ENCODE measurements around the gene ARL2. TPM values are rescaled to one million over a fixed set of nuclear protein-coding genes. Genes with fewer than 3 reads are reported as not detected.

The ARL2 gene
- total RNA-seq, 1 experiment from 2014 or later, result 107 TPM

- no peaks in the 10 kb centered on the region for H3K9me3 ChIP-seq (ENCODE audit: low read length)
- no peaks in the 10 kb centered on the region for H3K79me2 ChIP-seq (ENCODE audit: low read length)
- ATAC-seq (peak; percentile 83), DNase-seq (peak; percentile 91)
- ChIA-PET POLR2A (ENCODE audit: unreplicated experiment) (interaction anchor here (0.6 kb wide), 2 partner anchors 28 to 153 kb away, joined by 5 to 18 read pairs; partner anchors contain the start of genes BATF2, FAU and MRPL49), CTCF (interaction anchor here (0.6 kb wide), 2 partner anchors 41 to 43 kb away, joined by 3 read pairs; no protein-coding TSS in a partner anchor)
- peak overlapping the region; percentile 65 for H3K27ac ChIP-seq (ENCODE audit: low read length)
- no peak overlapping the region for H3K9ac ChIP-seq (ENCODE audit: low read length)
- H3K4me2 ChIP-seq (ENCODE audit: low read length), result peak overlapping the region; percentile 37
- no peaks in the 10 kb centered on the region for H3K27me3 ChIP-seq (ENCODE audit: low read length)
- H3K9me2 ChIP-seq (replicated peaks; ENCODE audit: low read length), result no peaks in the 10 kb centered on the region
- no peaks in the 10 kb centered on the region for H4K20me1 ChIP-seq (ENCODE audit: low read length)
- intact Hi-C loops (cut with micrococcal nuclease), result loop anchor here (2.0 kb wide), 1 partner anchor 38 kb away; no protein-coding TSS in a partner anchor
- TF ChIP-seq EZH2phosphoT487 (IDR thresholded peaks at IDR 0.05; ENCODE audit: borderline replicate concordance, low read length) (no peak), EZH2 (IDR thresholded peaks at IDR 0.05; ENCODE audit: low read length, unreplicated experiment) (no peak)
- H3K4me1 ChIP-seq (ENCODE audit: insufficient read depth, low read length), result peaks cover 24% of the 10 kb centered on the region
- H2AFZ ChIP-seq (ENCODE audit: low read length), result peak overlapping the region; percentile 16; the same call in 1 of the 2 replicates
- no peaks in the 10 kb centered on the region for H3K36me3 ChIP-seq (ENCODE audit: low read depth, low read length)
- BruUV-seq (replicated peaks), result no TSS peak
- H3K4me3 ChIP-seq (ENCODE audit: low read length), result no peak overlapping the region
- peaks cover 9% of the 10 kb centered on the region for H3F3A ChIP-seq (ENCODE audit: low read length, unreplicated experiment)
Measured at GRCh38 chr11:64969209-64969608, 44.8 kb upstream of the ARL2 start.

GRCh38 chr11:64970731-64971151, 43.2 kb upstream of the ARL2 start:
- Histone ChIP-seq H3K4me2 (ENCODE audit: low read length) (peak overlapping the region; percentile 32), H4K20me1 (ENCODE audit: low read length) (no peaks in the 10 kb centered on the region), H3F3A (ENCODE audit: low read length, unreplicated experiment) (peaks cover 9% of the 10 kb centered on the region), H3K4me1 (ENCODE audit: insufficient read depth, low read length) (peaks cover 24% of the 10 kb centered on the region), H3K27ac (ENCODE audit: low read length) (peak overlapping the region; percentile 44), H3K9ac (ENCODE audit: low read length) (no peak overlapping the region), H3K79me2 (ENCODE audit: low read length) (no peaks in the 10 kb centered on the region), H3K9me2 (replicated peaks; ENCODE audit: low read length) (no peaks in the 10 kb centered on the region), H3K36me3 (ENCODE audit: low read depth, low read length) (no peaks in the 10 kb centered on the region), H3K9me3 (ENCODE audit: low read length) (no peaks in the 10 kb centered on the region), H3K4me3 (ENCODE audit: low read length) (no peak overlapping the region), H2AFZ (ENCODE audit: low read length) (no peak overlapping the region), H3K27me3 (ENCODE audit: low read length) (no peaks in the 10 kb centered on the region)
- BruUV-seq (replicated peaks), result TSS peak; percentile 24
- no peak for TF ChIP-seq CTCF (conservative IDR thresholded peaks at IDR 0.05; ENCODE audit: low read depth, low read length)
- TF ChIP-seq EZH2phosphoT487 (IDR thresholded peaks at IDR 0.05; ENCODE audit: borderline replicate concordance, low read length), result no peak
- TF ChIP-seq EZH2 (IDR thresholded peaks at IDR 0.05; ENCODE audit: low read length, unreplicated experiment), result no peak
- intact Hi-C loops (cut with micrococcal nuclease), result loop anchor here (5.0 kb wide), 1 partner anchor 53 kb away; the partner anchor contains the start of gene ATG2A
- ChIA-PET POLR2A (ENCODE audit: unreplicated experiment) (no interaction called here), CTCF (no interaction called here)
- peak; percentile 95 for DNase-seq
- peak; percentile 83 for ATAC-seq

GRCh38 chr11:64971421-64972233, 42.3 kb upstream of the ARL2 start, which contains the start of gene MAJIN:
TSS of gene MAJIN (minus strand) at chr11:64972108. CDS start at chr11:64959405, 12,703 bp downstream.
- Histone ChIP-seq H3K4me2 (ENCODE audit: low read length) (peak within 1 kb of the TSS; percentile 32), H3K4me1 (ENCODE audit: insufficient read depth, low read length) (peaks cover 24% of the 10 kb centered on the region), H3K27ac (ENCODE audit: low read length) (peak within 1 kb of the TSS; percentile 44), H3K9me2 (replicated peaks; ENCODE audit: low read length) (no peaks in the 10 kb centered on the region), H3F3A (ENCODE audit: low read length, unreplicated experiment) (peaks cover 9% of the 10 kb centered on the region), H3K27me3 (ENCODE audit: low read length) (no peaks in the 10 kb centered on the region), H2AFZ (ENCODE audit: low read length) (0 out of 2 replicates have a peak within 1 kb of the TSS, but pooled peaks have one; percentile 10), H3K9me3 (ENCODE audit: low read length) (no peaks in the 10 kb centered on the region), H3K36me3 (ENCODE audit: low read depth, low read length) (no peaks in the 10 kb centered on the region), H3K4me3 (ENCODE audit: low read length) (no peak within 1 kb of the TSS), H4K20me1 (ENCODE audit: low read length) (no peaks in the 10 kb centered on the region), H3K79me2 (ENCODE audit: low read length) (no peaks in the 10 kb centered on the region), H3K9ac (ENCODE audit: low read length) (no peak within 1 kb of the TSS)
- DNase-seq (peak; percentile 30), ATAC-seq (no peak)
- TF ChIP-seq EZH2phosphoT487 (IDR thresholded peaks at IDR 0.05; ENCODE audit: borderline replicate concordance, low read length) (no peak), CTCF (conservative IDR thresholded peaks at IDR 0.05; ENCODE audit: low read depth, low read length) (no peak), EZH2 (IDR thresholded peaks at IDR 0.05; ENCODE audit: low read length, unreplicated experiment) (no peak)
- CTCF ChIA-PET, result no interaction called here
- no TSS peak for BruUV-seq (replicated peaks)
- intact Hi-C loops (cut with micrococcal nuclease), result loop anchor here (5.0 kb wide), 1 partner anchor 54 kb away; the partner anchor contains the start of gene ATG2A
- POLR2A ChIA-PET (ENCODE audit: unreplicated experiment), result no interaction called here

All from PC-3 (cell line).